Panc1 (cell line): ENCODE results near the gene LPCAT4.
"Not testable (repeated sequence)": the region's sequence is repeated elsewhere in the genome, so short reads cannot be mapped to it uniquely, and the experiment has no call there.

Source experiments
- SIN3A ChIP-seq: IDR thresholded peaks from 2 replicates; pipeline ENCODE4 v1.6.1; 2012; ENCODE audit warnings: low read depth, mild to moderate bottlenecking, low read length, moderate library complexity, borderline replicate concordance; ENCODE audit not compliant: insufficient read depth
- TCF7L2 ChIP-seq: IDR thresholded peaks from 2 replicates; pipeline ENCODE4 v1.6.1; 2011; ENCODE audit warnings: mild to moderate bottlenecking, low read depth, low read length, inconsistent platforms
- TF ChIP-seq, protein P1 (sequence below): fragments of 450-650 bp; IDR thresholded peaks from 2 replicates; pipeline ENCODE4 v1.5.1; 2017; ENCODE audit warnings: mild to moderate bottlenecking
- TF ChIP-seq, protein P2 (sequence below), 2 experiments: IDR thresholded peaks; 2 replicates each; pipeline ENCODE4 v1.6.1; 2011 to 2012; ENCODE audit warnings: low read depth in 2 of 2, control low read depth in 1 of 2, low read length in 1 of 2, mild to moderate bottlenecking in 1 of 2, moderate library complexity in 1 of 2; ENCODE audit not compliant: insufficient read depth in 1 of 2

DNA sequence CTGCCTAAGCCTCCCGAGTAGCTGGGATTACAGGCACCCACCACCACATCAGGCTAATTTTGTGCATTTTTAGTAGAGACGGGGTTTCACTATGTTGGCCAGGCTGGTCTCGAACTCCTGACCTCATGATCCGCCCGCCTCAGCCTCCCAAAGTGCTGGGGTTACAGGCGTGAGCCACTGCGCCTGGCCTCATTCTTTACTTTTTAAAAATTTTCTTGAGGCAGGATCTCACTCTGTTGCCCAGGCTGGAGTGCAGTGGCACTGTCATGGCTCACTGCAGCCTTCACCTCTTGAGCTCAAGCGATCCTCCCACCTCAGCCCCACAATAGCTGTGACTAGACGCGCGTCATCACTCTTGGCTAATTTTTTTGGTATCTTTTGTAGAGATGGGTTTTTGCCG lies 14.0 kb downstream of the LPCAT4 start:
- TF ChIP-seq, protein P1, sequence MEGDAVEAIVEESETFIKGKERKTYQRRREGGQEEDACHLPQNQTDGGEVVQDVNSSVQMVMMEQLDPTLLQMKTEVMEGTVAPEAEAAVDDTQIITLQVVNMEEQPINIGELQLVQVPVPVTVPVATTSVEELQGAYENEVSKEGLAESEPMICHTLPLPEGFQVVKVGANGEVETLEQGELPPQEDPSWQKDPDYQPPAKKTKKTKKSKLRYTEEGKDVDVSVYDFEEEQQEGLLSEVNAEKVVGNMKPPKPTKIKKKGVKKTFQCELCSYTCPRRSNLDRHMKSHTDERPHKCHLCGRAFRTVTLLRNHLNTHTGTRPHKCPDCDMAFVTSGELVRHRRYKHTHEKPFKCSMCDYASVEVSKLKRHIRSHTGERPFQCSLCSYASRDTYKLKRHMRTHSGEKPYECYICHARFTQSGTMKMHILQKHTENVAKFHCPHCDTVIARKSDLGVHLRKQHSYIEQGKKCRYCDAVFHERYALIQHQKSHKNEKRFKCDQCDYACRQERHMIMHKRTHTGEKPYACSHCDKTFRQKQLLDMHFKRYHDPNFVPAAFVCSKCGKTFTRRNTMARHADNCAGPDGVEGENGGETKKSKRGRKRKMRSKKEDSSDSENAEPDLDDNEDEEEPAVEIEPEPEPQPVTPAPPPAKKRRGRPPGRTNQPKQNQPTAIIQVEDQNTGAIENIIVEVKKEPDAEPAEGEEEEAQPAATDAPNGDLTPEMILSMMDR, result not testable (repeated sequence)
- not testable (repeated sequence) for TF ChIP-seq SIN3A, TCF7L2
- TF ChIP-seq, protein P2, sequence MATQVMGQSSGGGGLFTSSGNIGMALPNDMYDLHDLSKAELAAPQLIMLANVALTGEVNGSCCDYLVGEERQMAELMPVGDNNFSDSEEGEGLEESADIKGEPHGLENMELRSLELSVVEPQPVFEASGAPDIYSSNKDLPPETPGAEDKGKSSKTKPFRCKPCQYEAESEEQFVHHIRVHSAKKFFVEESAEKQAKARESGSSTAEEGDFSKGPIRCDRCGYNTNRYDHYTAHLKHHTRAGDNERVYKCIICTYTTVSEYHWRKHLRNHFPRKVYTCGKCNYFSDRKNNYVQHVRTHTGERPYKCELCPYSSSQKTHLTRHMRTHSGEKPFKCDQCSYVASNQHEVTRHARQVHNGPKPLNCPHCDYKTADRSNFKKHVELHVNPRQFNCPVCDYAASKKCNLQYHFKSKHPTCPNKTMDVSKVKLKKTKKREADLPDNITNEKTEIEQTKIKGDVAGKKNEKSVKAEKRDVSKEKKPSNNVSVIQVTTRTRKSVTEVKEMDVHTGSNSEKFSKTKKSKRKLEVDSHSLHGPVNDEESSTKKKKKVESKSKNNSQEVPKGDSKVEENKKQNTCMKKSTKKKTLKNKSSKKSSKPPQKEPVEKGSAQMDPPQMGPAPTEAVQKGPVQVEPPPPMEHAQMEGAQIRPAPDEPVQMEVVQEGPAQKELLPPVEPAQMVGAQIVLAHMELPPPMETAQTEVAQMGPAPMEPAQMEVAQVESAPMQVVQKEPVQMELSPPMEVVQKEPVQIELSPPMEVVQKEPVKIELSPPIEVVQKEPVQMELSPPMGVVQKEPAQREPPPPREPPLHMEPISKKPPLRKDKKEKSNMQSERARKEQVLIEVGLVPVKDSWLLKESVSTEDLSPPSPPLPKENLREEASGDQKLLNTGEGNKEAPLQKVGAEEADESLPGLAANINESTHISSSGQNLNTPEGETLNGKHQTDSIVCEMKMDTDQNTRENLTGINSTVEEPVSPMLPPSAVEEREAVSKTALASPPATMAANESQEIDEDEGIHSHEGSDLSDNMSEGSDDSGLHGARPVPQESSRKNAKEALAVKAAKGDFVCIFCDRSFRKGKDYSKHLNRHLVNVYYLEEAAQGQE (IDR thresholded peaks at IDR 0.05; ENCODE audit: insufficient read depth in 1 of 2, low read depth in 2 of 2, low read length in 1 of 2), result not testable (repeated sequence)
